GM18499 (cell line): Measurements from ENCODE around the gene MARCHF5.

ENCODE experiments used
- ATAC-seq: cut with Tn5 transposase; IDR thresholded peaks from one replicate; pipeline ENCODE4 v1.9.1; 2021; ENCODE audit warnings: moderate number of reproducible peaks; ENCODE audit not compliant: insufficient read depth, unreplicated experiment

The MARCHF5 gene

GRCh38 chr10:92290837-92291615, at the start of gene MARCHF5, which contains the start of gene CPEB3:
TSS of gene MARCHF5 (plus strand) at chr10:92291167. CDS start at chr10:92291495, 328 bp downstream.
TSS of gene CPEB3 (minus strand) at chr10:92291078. CDS start at chr10:92240350, 50,728 bp downstream.
- peak; percentile 90 for ATAC-seq

DNA sequence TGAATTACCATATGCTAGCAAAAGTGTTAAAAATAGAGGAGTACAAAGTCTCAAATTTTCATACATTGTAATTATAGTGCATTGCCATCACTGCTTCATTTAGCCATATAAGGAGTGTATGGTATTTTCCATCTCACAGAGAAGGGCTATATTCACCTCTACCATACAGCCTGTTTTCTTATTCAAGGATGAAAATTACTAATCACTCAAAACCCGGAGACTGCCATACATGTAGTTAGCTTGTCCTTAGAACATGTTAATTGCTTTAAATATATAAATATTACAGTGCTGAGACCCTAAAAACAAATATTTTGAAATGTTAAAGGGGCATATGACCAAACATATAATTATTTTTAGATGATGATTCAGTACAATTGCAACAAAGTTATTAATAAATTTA, 49.5 kb upstream of the MARCHF5 start:
- ATAC-seq: no peak

DNA sequence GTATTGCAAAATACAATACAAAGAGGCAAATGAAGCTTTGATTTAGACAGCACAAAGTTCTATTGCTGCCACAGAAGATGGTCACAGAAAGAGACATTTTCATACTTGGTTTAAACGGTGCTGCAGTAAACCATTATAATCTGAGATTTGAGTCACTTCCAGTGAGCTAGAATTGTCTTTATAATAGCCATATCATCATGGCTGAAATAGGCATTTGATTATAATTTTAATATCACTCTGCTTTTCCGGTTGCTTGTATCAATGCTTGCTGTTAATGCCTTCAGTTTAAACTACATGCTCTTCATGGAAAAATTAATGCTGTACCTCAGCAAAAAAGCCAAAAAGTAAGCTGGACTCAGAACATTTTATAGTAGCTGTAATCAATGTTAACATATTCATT, 48.6 kb upstream of the MARCHF5 start:
- ATAC-seq: no peak

GRCh38 chr10:92242910-92243671, 47.9 kb upstream of the MARCHF5 start:
- ATAC-seq: no peak

DNA sequence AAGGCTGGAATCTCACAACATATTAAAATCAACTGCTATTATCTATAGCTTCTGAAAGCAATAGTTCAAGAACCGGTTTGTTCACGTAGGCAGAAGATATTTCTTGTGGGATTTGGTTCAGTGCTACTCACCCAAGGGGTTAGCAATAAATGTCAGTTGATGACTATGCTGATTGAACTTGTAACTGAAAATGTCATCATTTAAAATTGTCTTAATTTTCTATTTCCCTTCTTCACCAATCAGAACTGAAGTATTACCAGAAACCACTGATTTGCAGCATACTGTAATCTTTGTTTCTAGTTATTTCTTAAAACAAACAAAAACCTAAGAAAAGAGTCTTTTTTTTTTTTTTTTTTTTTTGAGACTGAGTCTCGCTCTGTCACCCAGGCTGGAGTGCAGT, 46.2 kb upstream of the MARCHF5 start:
- ATAC-seq: peak; percentile 55

DNA sequence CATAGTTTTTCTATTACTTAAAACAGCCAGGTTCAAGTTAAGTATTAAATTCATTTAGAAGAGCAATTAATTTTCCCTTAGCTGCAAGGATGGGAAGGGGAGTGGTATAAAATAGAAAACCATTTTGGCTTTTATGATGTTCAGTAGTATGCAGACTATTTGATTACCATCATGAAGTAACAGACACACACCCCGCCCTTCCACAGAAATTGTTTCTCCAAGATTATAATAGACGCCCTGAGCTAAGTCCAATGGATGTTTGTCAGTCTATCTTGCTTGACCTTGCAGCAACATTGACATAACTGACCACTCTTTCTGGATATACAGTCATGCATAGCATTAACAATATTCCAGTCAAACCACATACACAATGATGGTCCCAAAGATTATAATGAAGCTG, 42.4 kb upstream of the MARCHF5 start:
- no peak for ATAC-seq

- no peak for ATAC-seq
Measured at GRCh38 chr10:92263396-92263795, 27.6 kb upstream of the MARCHF5 start.

GRCh38 chr10:92264249-92264648, 26.7 kb upstream of the MARCHF5 start:
- ATAC-seq: no peak

GRCh38 chr10:92265687-92266258, 25.2 kb upstream of the MARCHF5 start:
- no peak for ATAC-seq

DNA sequence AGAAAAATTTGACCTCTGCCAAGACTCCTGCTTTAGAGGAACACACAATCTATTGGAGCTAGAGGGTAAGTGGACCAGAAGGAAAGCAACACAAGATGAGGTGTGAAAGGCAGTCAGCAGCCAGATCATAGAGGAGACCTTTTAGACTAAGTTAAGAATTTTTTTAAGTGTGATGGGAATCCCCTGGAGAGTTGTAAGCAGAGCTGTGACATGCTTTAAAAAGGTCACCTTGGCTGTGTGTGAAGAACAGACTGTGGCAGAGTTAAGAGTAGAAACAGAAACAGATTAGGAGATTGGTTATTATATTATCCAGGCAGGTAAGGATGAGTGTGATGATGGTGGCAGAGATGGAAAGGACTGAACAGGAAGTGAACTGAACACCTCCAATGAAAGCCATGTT, 23.6 kb upstream of the MARCHF5 start:
- ATAC-seq: no peak

DNA sequence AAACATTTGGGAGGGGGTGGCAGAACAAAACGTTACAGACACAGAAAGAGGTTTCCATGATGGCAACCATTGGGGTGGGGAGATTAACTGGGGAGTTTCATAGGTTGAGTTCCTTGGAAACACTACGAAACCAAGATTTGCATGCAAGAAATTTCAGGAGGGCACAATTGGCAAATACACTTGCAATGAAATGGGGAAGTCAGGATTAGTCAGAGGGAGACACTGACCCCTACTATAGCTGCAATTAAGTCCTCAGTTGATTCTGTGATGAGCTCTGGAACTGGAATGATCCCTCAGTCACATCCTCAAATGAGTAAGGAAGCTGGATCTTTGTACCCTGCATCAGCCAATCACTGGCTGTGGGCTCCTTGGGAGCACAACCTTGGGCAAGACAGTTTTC, 22.2 kb upstream of the MARCHF5 start:
- no peak for ATAC-seq

- no peak for ATAC-seq
Measured at GRCh38 chr10:92274071-92274470, 16.9 kb upstream of the MARCHF5 start.

- no peak for ATAC-seq
Measured at GRCh38 chr10:92278996-92279696, 11.8 kb upstream of the MARCHF5 start.

- ATAC-seq: no peak
Measured at GRCh38 chr10:92284112-92284704, 6.8 kb upstream of the MARCHF5 start.

GRCh38 chr10:92290076-92290836, 711 bp upstream of the MARCHF5 start:
- ATAC-seq: no peak

DNA sequence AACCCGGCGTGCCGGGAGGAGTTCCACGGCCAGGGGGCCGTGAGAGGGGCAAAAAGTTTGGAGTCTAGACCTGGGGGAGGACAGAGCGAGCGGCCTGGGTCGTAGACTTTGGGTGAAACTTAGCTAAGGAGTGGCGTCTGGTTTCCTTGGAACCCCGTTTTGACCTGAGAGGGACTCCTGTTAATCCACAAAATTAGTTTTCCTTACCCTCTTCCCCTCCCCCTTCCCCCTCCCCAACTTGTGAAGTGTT, 574 bp downstream of the MARCHF5 start:
- ATAC-seq: no peak

GRCh38 chr10:92291921-92292845, 1.2 kb downstream of the MARCHF5 start:
- ATAC-seq: no peak

DNA sequence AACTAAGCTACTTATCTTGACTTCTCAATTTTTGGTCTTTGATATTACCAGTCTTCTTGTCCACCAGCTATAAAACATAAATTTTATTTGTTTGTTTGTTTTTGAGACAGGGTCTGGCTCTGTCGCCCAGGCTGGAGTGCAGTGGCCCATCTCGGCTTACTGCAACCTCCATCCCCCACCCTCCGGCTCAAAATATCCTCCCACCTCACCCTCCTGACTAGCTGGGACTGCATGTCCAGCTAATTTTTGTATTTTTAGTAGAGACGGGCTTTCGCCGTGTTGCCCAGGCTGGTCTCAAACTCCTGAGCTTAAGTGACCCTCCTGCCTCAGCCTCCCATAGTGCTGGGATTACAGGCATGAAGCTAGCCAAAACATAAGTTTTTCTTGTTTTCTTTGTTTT, 7.5 kb downstream of the MARCHF5 start:
- no peak for ATAC-seq

- ATAC-seq: no peak
Measured at GRCh38 chr10:92303096-92303495, 12.1 kb downstream of the MARCHF5 start.
